GM19397 (cell line): ENCODE data around the gene SELENBP1.
"Not testable (repeated sequence)": the region's sequence is repeated elsewhere in the genome, so short reads cannot be mapped to it uniquely, and the experiment has no call there.

Experiments used
- ATAC-seq: cut with Tn5 transposase; IDR thresholded peaks from one replicate; pipeline ENCODE4 v1.9.1; 2021; ENCODE audit warnings: mild to moderate bottlenecking, moderate library complexity; ENCODE audit not compliant: unreplicated experiment

SELENBP1 gene

GRCh38 chr1:151372058-151372934 is at the start of gene SELENBP1:
Gene SELENBP1, minus strand, starts transcription at chr1:151372705. Its CDS starts 64 bp downstream, at chr1:151372641.
- no peak for ATAC-seq

- no peak for ATAC-seq
Measured at GRCh38 chr1:151419819-151420218, 47.3 kb upstream of the SELENBP1 start.

- no peak for ATAC-seq
Measured at GRCh38 chr1:151418081-151418480, 45.6 kb upstream of the SELENBP1 start.

- no peak for ATAC-seq
Measured at GRCh38 chr1:151416231-151416630, 43.7 kb upstream of the SELENBP1 start.

GRCh38 chr1:151411884-151412283 is 39.4 kb upstream of the SELENBP1 start:
- ATAC-seq, result no peak

GRCh38 chr1:151408891-151409290 is 36.4 kb upstream of the SELENBP1 start:
- ATAC-seq, result no peak

- no peak for ATAC-seq
Measured at GRCh38 chr1:151407304-151407703, 34.8 kb upstream of the SELENBP1 start.

- ATAC-seq, result no peak
Measured at GRCh38 chr1:151406176-151406575, 33.7 kb upstream of the SELENBP1 start.

- no peak for ATAC-seq
Measured at GRCh38 chr1:151405187-151405951, 32.9 kb upstream of the SELENBP1 start.

- ATAC-seq, result no peak
Measured at GRCh38 chr1:151403612-151404011, 31.1 kb upstream of the SELENBP1 start.

- ATAC-seq, result no peak
Measured at GRCh38 chr1:151402764-151403163, 30.3 kb upstream of the SELENBP1 start.

GRCh38 chr1:151401860-151402259 is 29.4 kb upstream of the SELENBP1 start:
- no peak for ATAC-seq

- ATAC-seq, result no peak
Measured at GRCh38 chr1:151401125-151401788, 28.8 kb upstream of the SELENBP1 start.

- ATAC-seq, result peak; percentile 73
Measured at GRCh38 chr1:151399324-151400171, 27.0 kb upstream of the SELENBP1 start, which contains the start of gene PSMB4. Gene PSMB4, plus strand, starts transcription at chr1:151399573. Its CDS starts 15 bp downstream, at chr1:151399588.

- ATAC-seq, result not testable (repeated sequence)
Measured at GRCh38 chr1:151396265-151396664, 23.8 kb upstream of the SELENBP1 start.

- ATAC-seq, result no peak
Measured at GRCh38 chr1:151393583-151393982, 21.1 kb upstream of the SELENBP1 start.

- no peak for ATAC-seq
Measured at GRCh38 chr1:151391079-151391563, 18.6 kb upstream of the SELENBP1 start.

- not testable (repeated sequence) for ATAC-seq
Measured at GRCh38 chr1:151390221-151391078, 17.9 kb upstream of the SELENBP1 start.

GRCh38 chr1:151386002-151386401 is 13.5 kb upstream of the SELENBP1 start:
- ATAC-seq, result no peak
